Upper lobe of right lung (tissue), 1 donor: ENCODE measurements around the gene DOK7. TPM values are rescaled to one million over a fixed set of nuclear protein-coding genes. Genes with fewer than 3 reads are reported as not detected.

Experiments used
- ATAC-seq: fragments of 200-7000 bp; cut with Tn5 transposase; one replicate; pipeline ENCODE4 v1.9.1; 2020; ENCODE audit warnings: mild to moderate bottlenecking, moderate library complexity
- DNase-seq: peaks from one replicate; pipeline ENCODE4 v3.0.0-alpha.2; 2020
- H3K27ac ChIP-seq: fragments of 200-600 bp; one replicate; pipeline ENCODE4 v1.8.0; 2022
- H3K27me3 ChIP-seq: fragments of 200-600 bp; one replicate; pipeline ENCODE4 v1.8.0; 2022; ENCODE audit warnings: mild to moderate bottlenecking
- H3K36me3 ChIP-seq: fragments of 200-600 bp; one replicate; pipeline ENCODE4 v1.8.0; 2022
- H3K4me1 ChIP-seq: fragments of 200-600 bp; one replicate; pipeline ENCODE4 v1.8.0; 2022
- H3K4me3 ChIP-seq: fragments of 200-600 bp; one replicate; pipeline ENCODE4 v1.8.0; 2022; ENCODE audit warnings: mild to moderate bottlenecking
- H3K9me3 ChIP-seq: fragments of 200-600 bp; one replicate; pipeline ENCODE4 v1.8.0; 2022
- CTCF ChIP-seq: fragments of 200-600 bp; IDR thresholded peaks from one replicate; pipeline ENCODE4 v1.8.0; 2022; ENCODE audit warnings: antibody characterized with exemption
- intact Hi-C: fragments of 100-400 bp; cut with DNase I; formaldehyde crosslinking; loops from one replicate; pipeline ENCODE4 v1.11.0; 2022
- total RNA-seq: library from RNA; stranded (reverse); fragmentation: NEBNext Ultra II Directional; extraction: Animal tissue kit (Norgen Biotek cat#: 25700); gene quantifications from one replicate; pipeline ENCODE4 v1.2.1, GENCODE V29; 2021
- donor health status: DM: no; HTN: yes; CAD: no; lungs with severe emphysema.

DOK7 gene
- total RNA-seq, 1 donor from 2014 or later = 3.6 TPM

GRCh38 chr4:3514221-3514780 is 51.2 kb downstream of the DOK7 start:
- Histone ChIP-seq H3K4me3 (no peak overlapping the region), H3K27me3 (no peaks in the 10 kb centered on the region), H3K4me1 (no peaks in the 10 kb centered on the region), H3K27ac (no peak overlapping the region), H3K9me3 (no peaks in the 10 kb centered on the region), H3K36me3 (peaks cover 80% of the 10 kb centered on the region)
- intact Hi-C loops = no loop called here
- no peak for DNase-seq
- TF ChIP-seq CTCF = no peak
- no peak for ATAC-seq

GRCh38 chr4:3514806-3515501 is 51.8 kb downstream of the DOK7 start:
- Histone ChIP-seq H3K27ac (no peak overlapping the region), H3K4me3 (no peak overlapping the region), H3K27me3 (no peaks in the 10 kb centered on the region), H3K4me1 (no peaks in the 10 kb centered on the region), H3K36me3 (peaks cover 85% of the 10 kb centered on the region), H3K9me3 (no peaks in the 10 kb centered on the region)
- no peak for TF ChIP-seq CTCF
- DNase-seq (no peak), ATAC-seq (no peak)
- intact Hi-C loops = no loop called here

GRCh38 chr4:3515646-3516045 is 52.5 kb downstream of the DOK7 start:
- H3K4me3 ChIP-seq = no peak overlapping the region
- peaks cover 85% of the 10 kb centered on the region for H3K36me3 ChIP-seq
- intact Hi-C loops = no loop called here
- H3K27ac ChIP-seq = no peak overlapping the region
- no peak for ATAC-seq
- DNase-seq = no peak
- H3K9me3 ChIP-seq = no peaks in the 10 kb centered on the region
- no peaks in the 10 kb centered on the region for H3K4me1 ChIP-seq
- no peak for TF ChIP-seq CTCF
- H3K27me3 ChIP-seq = no peaks in the 10 kb centered on the region

GRCh38 chr4:3516061-3516835 is 53.1 kb downstream of the DOK7 start:
- TF ChIP-seq CTCF = no peak
- Histone ChIP-seq H3K27me3 (no peaks in the 10 kb centered on the region), H3K4me3 (no peak overlapping the region), H3K4me1 (no peaks in the 10 kb centered on the region), H3K9me3 (no peaks in the 10 kb centered on the region), H3K27ac (no peak overlapping the region), H3K36me3 (peaks cover 88% of the 10 kb centered on the region)
- no peak for DNase-seq
- intact Hi-C loops = no loop called here
- no peak for ATAC-seq

GRCh38 chr4:3516836-3517730 is 54.0 kb downstream of the DOK7 start:
- Histone ChIP-seq H3K36me3 (peaks cover 95% of the 10 kb centered on the region), H3K4me3 (no peak overlapping the region), H3K4me1 (no peaks in the 10 kb centered on the region), H3K27me3 (no peaks in the 10 kb centered on the region), H3K27ac (no peak overlapping the region), H3K9me3 (no peaks in the 10 kb centered on the region)
- DNase-seq = no peak
- ATAC-seq = no peak
- intact Hi-C loops = no loop called here
- no peak for TF ChIP-seq CTCF
